ENCODE data around the gene ADIPOR2. TPM values are rescaled to one million over a fixed set of nuclear protein-coding genes. Genes with fewer than 3 reads are reported as not detected.
A peak's percentile ranks its signal among the peaks of the same experiment; 100 is the strongest.

Gene ADIPOR2
- total and polyA plus RNA-seq, 4 donors, result 26.6 to 68.3 (median 41.7) TPM

GRCh38 chr12:1830401-1830845, 139.6 kb downstream of the ADIPOR2 start (continued):
- TF ChIP-seq YY1 (IDR thresholded peaks at IDR 0.05) (no peak), NR2F2 (IDR thresholded peaks at IDR 0.05) (no peak), RXRA (IDR thresholded peaks at IDR 0.05) (no peak)

GRCh38 chr12:1830981-1831963, 140.4 kb downstream of the ADIPOR2 start:
- DNase-seq (ENCODE audit: low spot score), result peak; percentile 54
- Histone ChIP-seq H3K9me3 (ENCODE audit: control insufficient read depth in 4 of 4, low read length in 3 of 4) (no peaks in the 10 kb centered on the region), H3K4me3 (ENCODE audit: low read depth in 1 of 3, low read length in 3 of 3) (no peak overlapping the region), H3K27me3 (ENCODE audit: control insufficient read depth in 4 of 4, insufficient read depth in 4 of 4, low read length in 3 of 4) (peaks cover 0 to 5% (median 2%) of the 10 kb centered on the region in 4 donors), H3K27ac (ENCODE audit: low read depth in 1 of 2, low read length in 2 of 2) (no peak overlapping the region), H3K36me3 (ENCODE audit: control insufficient read depth in 4 of 4, insufficient read depth in 3 of 4, low read depth in 1 of 4, low read length in 3 of 4) (no peaks in the 10 kb centered on the region), H3K9ac (ENCODE audit: low read depth in 1 of 2, low read length in 2 of 2) (no peak overlapping the region), H3K4me1 (ENCODE audit: control insufficient read depth in 4 of 4, insufficient read depth in 4 of 4, low read length in 3 of 4) (no peaks in the 10 kb centered on the region)
- TF ChIP-seq REST (IDR thresholded peaks at IDR 0.05), result peak; percentile 99
- no peak for TF ChIP-seq ZBTB33 (IDR thresholded peaks at IDR 0.05)
- 14% methylated on average over 34 of the region's 34 CpGs for WGBS

- TF ChIP-seq ATF3 (IDR thresholded peaks at IDR 0.05), result no peak
- no peak for TF ChIP-seq ZBTB33 (IDR thresholded peaks at IDR 0.05)
- no peak for TF ChIP-seq CTCF (IDR thresholded peaks at IDR 0.05; ENCODE audit: low read depth, low read length, missing input control)
- no peak for TF ChIP-seq JUND (IDR thresholded peaks at IDR 0.05)
- no peak for TF ChIP-seq HNF4A (conservative IDR thresholded peaks at IDR 0.05)
- TF ChIP-seq REST (IDR thresholded peaks at IDR 0.05), result no peak
- no peak for TF ChIP-seq RAD21 (IDR thresholded peaks at IDR 0.05)
- TF ChIP-seq FOXA1 (IDR thresholded peaks at IDR 0.05), result no peak
- DNase-seq (ENCODE audit: low spot score), result no peak
- no peak overlapping the region for H3K4me3 ChIP-seq (ENCODE audit: low read depth in 1 of 3, low read length in 3 of 3)
- H3K9me3 ChIP-seq (ENCODE audit: control insufficient read depth in 4 of 4, low read length in 3 of 4), result no peaks in the 10 kb centered on the region
- WGBS, result 76% methylated on average over 17 of the region's 17 CpGs
- no peaks in the 10 kb centered on the region for H3K36me3 ChIP-seq (ENCODE audit: control insufficient read depth in 4 of 4, insufficient read depth in 3 of 4, low read depth in 1 of 4, low read length in 3 of 4)
- H3K27me3 ChIP-seq (ENCODE audit: control insufficient read depth in 4 of 4, insufficient read depth in 4 of 4, low read length in 3 of 4), result peaks cover 0 to 5% (median 2%) of the 10 kb centered on the region in 4 donors
- H3K27ac ChIP-seq (ENCODE audit: low read depth in 1 of 2, low read length in 2 of 2), result no peak overlapping the region
- H3K9ac ChIP-seq (ENCODE audit: low read depth in 1 of 2, low read length in 2 of 2), result no peak overlapping the region
- no peaks in the 10 kb centered on the region for H3K4me1 ChIP-seq (ENCODE audit: control insufficient read depth in 4 of 4, insufficient read depth in 4 of 4, low read length in 3 of 4)
These were observed 142.1 kb downstream of the ADIPOR2 start for GRCh38 chr12:1832801-1833595.
